K562 (cell line): ENCODE results near the gene TCF15. TPM values are rescaled to one million over a fixed set of nuclear protein-coding genes. Genes with fewer than 3 reads are reported as not detected.

Source experiments
- ATAC-seq: fragments of 200-7000 bp; cut with Tn5 transposase; 3 replicates; pipeline ENCODE4 v1.9.1; 2020; ENCODE audit warnings: moderate library complexity
- BruUV-seq: library from RNA; stranded (reverse); fragments of 400-500 nt; replicated peaks from 2 replicates; lab custom pipeline; 2021; lab: Mats Ljungman, UMichigan
- CTCF ChIA-PET: fragments of 300-600 bp; formaldehyde crosslinking; extraction: SDS; loops from one replicate; lab custom pipeline; 2021; ENCODE audit warnings: low intra/inter-chr PET ratio; lab: Yijun Ruan, JAX
- POLR2A ChIA-PET: fragments of 300-600, 350-650 bp; sonication (Branson Sonifier 250); formaldehyde crosslinking; extraction: SDS; loops from one replicate; lab custom pipeline; 2021; ENCODE audit warnings: antibody characterized with exemption, inconsistent platforms; lab: Yijun Ruan, JAX
- DNase-seq, 4 experiments: peaks; one replicate each; pipeline versions ENCODE4 v3.0.0 to v3.0.0-alpha.2; 2011 to 2018; ENCODE audit warnings: low spot score in 3 of 4, mixed read lengths in 3 of 4; ENCODE audit errors: extremely low read depth in 1 of 4
- FAIRE-seq: peaks from 2 replicates; lab custom pipeline; 2011; peaks lifted over from hg19 to GRCh38; lab: Jason Lieb, UNC
- H2AFZ ChIP-seq: 2 replicates; pipeline ENCODE4 v1.6.0; 2011; ENCODE audit warnings: low read depth, low read length, control low read depth, inconsistent platforms
- H3K27ac ChIP-seq: fragments of 200-600 bp; 3 replicates; pipeline ENCODE4 v1.8.0; 2011; ENCODE audit warnings: low read depth, mild to moderate bottlenecking, control low read depth, inconsistent platforms, low read length, moderate library complexity, mixed read lengths; ENCODE audit errors: extremely low read depth
- H3K27me3 ChIP-seq, 2 experiments: fragments of 300-600 bp in 1 of 2; 2 replicates in 1 of 2; 3 replicates in 1 of 2; pipeline versions ENCODE4 v1.6.0 to v1.8.0; 2011; ENCODE audit warnings: inconsistent platforms in 2 of 2, low read length in 2 of 2, mild to moderate bottlenecking in 1 of 2, mixed read lengths in 1 of 2, moderate library complexity in 1 of 2; ENCODE audit not compliant: control insufficient read depth in 2 of 2, insufficient read depth in 2 of 2
- H3K36me3 ChIP-seq: fragments of 300-600 bp; 3 replicates; pipeline ENCODE4 v1.8.0; 2011; ENCODE audit warnings: mild to moderate bottlenecking, low read length, inconsistent platforms; ENCODE audit not compliant: control insufficient read depth, insufficient read depth
- H3K4me1 ChIP-seq, 2 experiments: fragments of 200-600 bp in 1 of 2; replicated peaks in 1 of 2; 2 replicates in 1 of 2; 3 replicates in 1 of 2; pipeline versions ENCODE4 v1.5.1 to v1.8.0; 2011; ENCODE audit warnings: inconsistent platforms in 2 of 2, low read length in 2 of 2, mild to moderate bottlenecking in 1 of 2, mixed read lengths in 1 of 2, moderate library complexity in 1 of 2; ENCODE audit not compliant: control insufficient read depth in 2 of 2, insufficient read depth in 2 of 2
- H3K4me2 ChIP-seq: 2 replicates; pipeline ENCODE4 v1.6.1; 2011; ENCODE audit warnings: low read length, control low read depth, inconsistent platforms, mixed read lengths; ENCODE audit not compliant: insufficient read depth
- H3K4me3 ChIP-seq: fragments of 200-600 bp; sonication (generic), shearing (Covaris generic); 2 replicates; pipeline ENCODE4 v1.5.1; 2016; ENCODE audit warnings: control low read depth, inconsistent platforms
- H3K79me2 ChIP-seq: fragments of 200-600 bp; 3 replicates; pipeline ENCODE4 v1.8.0; 2011; ENCODE audit warnings: low read length, inconsistent platforms; ENCODE audit not compliant: control insufficient read depth, insufficient read depth
- H3K9ac ChIP-seq, 2 experiments: 2 replicates each; pipeline versions ENCODE4 v1.6.0 to v1.6.1; 2011; ENCODE audit warnings: low read depth in 2 of 2, low read length in 2 of 2, control low read depth in 1 of 2, inconsistent platforms in 1 of 2, mild to moderate bottlenecking in 1 of 2, mixed read lengths in 1 of 2; ENCODE audit not compliant: insufficient read depth in 1 of 2
- H3K9me1 ChIP-seq: one replicate; pipeline ENCODE4 v1.6.0; 2011; ENCODE audit warnings: inconsistent platforms, mild to moderate bottlenecking, low read length, moderate library complexity; ENCODE audit not compliant: control insufficient read depth, insufficient read depth
- H3K9me3 ChIP-seq: replicated peaks from 2 replicates; pipeline ENCODE4 v1.5.1; 2011; ENCODE audit warnings: low read depth, low read length, inconsistent platforms; ENCODE audit not compliant: control insufficient read depth, insufficient read depth
- H4K20me1 ChIP-seq: replicated peaks from 2 replicates; pipeline ENCODE4 v1.6.1; 2011; ENCODE audit warnings: low read length, inconsistent platforms, mixed read lengths; ENCODE audit not compliant: control insufficient read depth, insufficient read depth
- ARID3A ChIP-seq: IDR thresholded peaks from 2 replicates; pipeline ENCODE4 v1.6.1; 2012; ENCODE audit warnings: low read depth, low read length, improper control_type of control experiment, borderline replicate concordance
- ASH1L ChIP-seq: fragments of 450-650 bp; IDR thresholded peaks from 2 replicates; pipeline ENCODE4 v1.6.1; 2018; ENCODE audit warnings: borderline replicate concordance, mild to moderate bottlenecking, low read depth; ENCODE audit not compliant: partially characterized antibody
- BCL6 ChIP-seq: fragments of 250-450 bp; sonication (Bioruptor Pico); IDR thresholded peaks from 2 replicates; pipeline ENCODE4 v1.4.0; 2020
- PTRF ChIP-seq: fragments of 450-650 bp; IDR thresholded peaks from 2 replicates; pipeline ENCODE4 v1.6.1; 2016; ENCODE audit warnings: mild to moderate bottlenecking, missing genetic modification characterization, missing compliant biosample characterization
- WGBS: fragments of 100-300 bp; shearing (Covaris generic); methylation state at CpG from one replicate; pipeline ENCODE4 v1.1.6; 2016; ENCODE audit warnings: low coverage, mixed read lengths; ENCODE audit not compliant: insufficient coverage; ENCODE audit errors: missing lambda C conversion rate; 5-methylcytosine and 5-hydroxymethylcytosine counted together
- in situ Hi-C: fragments of 300-500 bp; cut with MboI; formaldehyde crosslinking; loops from 4 replicates; pipeline ENCODE4 v1.15.0; 2018; ENCODE audit warnings: inconsistent platforms, mixed read lengths
- intact Hi-C: fragments of 100-400 bp; cut with micrococcal nuclease; formaldehyde crosslinking; loops from 2 replicates; pipeline ENCODE4 v1.14.2; 2022
- polyA plus RNA-seq, 8 experiments: library from polyadenylated mRNA; depleted of rRNA in 4 of 8; stranded (reverse) in 5 of 8; unstranded in 3 of 8; fragments of >200 nt; fragmentation: Nextera tagmentation in 2 of 8; fragmentation: Illumina TruSeq in 1 of 8; extraction: Ambion mirVana in 2 of 8; extraction: Trizol in 1 of 8; gene quantifications; 2 replicates each; pipeline versions ENCODE4 v1.2.1 to v1.2.3, GENCODE V29; 2011 to 2014; ENCODE audit warnings: inconsistent platforms in 1 of 8, missing spikeins in 1 of 8
- total RNA-seq, 7 experiments: library from RNA; depleted of rRNA in 6 of 7; stranded (reverse); fragments of >200 nt in 6 of 7; fragmentation: Illumina TruSeq in 2 of 7; extraction: Trizol in 2 of 7; gene quantifications; 2 replicates each; pipeline versions ENCODE4 v1.2.1 to v1.2.3, GENCODE V29; 2011 to 2021; ENCODE audit warnings: low replicate concordance in 1 of 7

The TCF15 gene
- total and polyA plus RNA-seq, 9 of the 15 experiments (the other 6 are each of a cell fraction or from before 2014, with no cell fraction given), result 0.04 to 5.0 (median 1.2) TPM

GRCh38 chr20:556984-557383, 53.1 kb downstream of the TCF15 start:
- H3K79me2 ChIP-seq, result no peaks in the 10 kb centered on the region
- no peaks in the 10 kb centered on the region for H3K9me3 ChIP-seq
- BruUV-seq, result no TSS peak
- FAIRE-seq (no peak), ATAC-seq (no peak)
- no peaks in the 10 kb centered on the region for H3K36me3 ChIP-seq
- in situ Hi-C loops, result loop anchor here (5.0 kb wide), 1 partner anchor 90 kb away; no protein-coding TSS in a partner anchor
- ChIA-PET CTCF (no interaction called here), POLR2A (interaction anchor here (1.5 kb wide), 1 partner anchor 13 kb away, joined by 5 read pairs; the partner anchor contains the start of gene CSNK2A1)
- no peaks in the 10 kb centered on the region for H3K27me3 ChIP-seq
- no peak overlapping the region for H3K4me3 ChIP-seq
- intact Hi-C loops, result no loop called here
- no peak overlapping the region for H3K9ac ChIP-seq
- H3K9me1 ChIP-seq, result no peaks in the 10 kb centered on the region
- TF ChIP-seq PTRF (no peak), BCL6 (CRISPR knock-in tag) (no peak), ARID3A (no peak), ASH1L (no peak)
- TF ChIP-seq, all 486 proteins: peak for 0
- H3K4me1 ChIP-seq, result peaks cover 0 to 14% of the 10 kb centered on the region in 2 experiments; a peak in 2 of 5 replicates
- no peak overlapping the region for H3K27ac ChIP-seq
- no peaks in the 10 kb centered on the region for H4K20me1 ChIP-seq
- no peak overlapping the region for H2AFZ ChIP-seq
- DNase-seq, result no peak
- H3K4me2 ChIP-seq, result no peak overlapping the region
- 52% methylated on average over 2 of the region's 2 CpGs for WGBS
